PC-3 (cell line): ENCODE measurements around the gene SPHK1.

ENCODE experiments used
- CTCF ChIP-seq: fragments of 300-600 bp; sonication (generic); conservative IDR thresholded peaks from 2 replicates; pipeline ENCODE4 v1.5.1; 2017; ENCODE audit warnings: antibody characterized with exemption, low read depth, mild to moderate bottlenecking, low read length
- EZH2 ChIP-seq: fragments of 300-600 bp; sonication (generic); IDR thresholded peaks from one replicate; pipeline ENCODE4 v1.6.1; 2017; ENCODE audit warnings: antibody characterized with exemption, mild to moderate bottlenecking, low read length; ENCODE audit not compliant: unreplicated experiment
- EZH2phosphoT487 ChIP-seq: fragments of 300-600 bp; sonication (generic); IDR thresholded peaks from 2 replicates; pipeline ENCODE4 v1.6.1; 2018; ENCODE audit warnings: mild to moderate bottlenecking, antibody characterized with exemption, low read length, borderline replicate concordance

GRCh38 chr17:76356803-76357456 lies 27.5 kb upstream of the SPHK1 start:
- no peak for TF ChIP-seq CTCF
- no peak for TF ChIP-seq EZH2
- no peak for TF ChIP-seq EZH2phosphoT487
